Thyroid gland (tissue), 4 donors: ENCODE data around the gene LATS1.

Experiments used
- CTCF ChIP-seq, 6 experiments: fragments of 200-600 bp in 3 of 6; fragments of 450-650 bp in 3 of 6; sonication (generic) in 3 of 6; IDR thresholded peaks; one replicate each; pipeline ENCODE4 v1.5.1; 2016 to 2019; ENCODE audit warnings: antibody characterized with exemption in 6 of 6, mild to moderate bottlenecking in 2 of 6, inconsistent platforms in 1 of 6, moderate library complexity in 1 of 6
- POLR2A ChIP-seq, 2 donors: fragments of 450-650 bp; IDR thresholded peaks; one replicate each; pipeline ENCODE4 v1.6.1; 2017; ENCODE audit warnings: antibody characterized with exemption in 2 of 2, mild to moderate bottlenecking in 2 of 2, moderate library complexity in 1 of 2

- TF ChIP-seq POLR2A (IDR thresholded peaks at IDR 0.05) = no peak
- TF ChIP-seq CTCF (IDR thresholded peaks at IDR 0.05) = no peak
Observed at GRCh38 chr6:149714442-149714841, 3.5 kb downstream of the LATS1 start.
